NT2/D1 (cell line): ENCODE data around the gene PNISR.
"Not testable (repeated sequence)": the region's sequence is repeated elsewhere in the genome, so short reads cannot be mapped to it uniquely, and the experiment has no call there.

Source experiments
- DNase-seq: peaks from one replicate; pipeline ENCODE4 v3.0.0-alpha.2; 2011; ENCODE audit warnings: low read depth, low spot score
- H3K27me3 ChIP-seq: 2 replicates; pipeline ENCODE4 v1.6.0; 2011; ENCODE audit warnings: mild to moderate bottlenecking; ENCODE audit not compliant: insufficient read length, insufficient read depth
- H3K36me3 ChIP-seq: 2 replicates; pipeline ENCODE4 v1.6.1; 2011; ENCODE audit warnings: mild to moderate bottlenecking, low read length, mixed read lengths; ENCODE audit not compliant: insufficient read depth, insufficient read length
- H3K4me1 ChIP-seq: 2 replicates; pipeline ENCODE4 v1.5.1; 2011; ENCODE audit not compliant: insufficient read depth, insufficient read length
- H3K4me3 ChIP-seq: 2 replicates; pipeline ENCODE4 v1.5.1; 2011; ENCODE audit warnings: low read depth; ENCODE audit not compliant: insufficient read length
- H3K9ac ChIP-seq: 2 replicates; pipeline ENCODE4 v1.6.0; 2011; ENCODE audit warnings: low read depth; ENCODE audit not compliant: insufficient read length
- H3K9me3 ChIP-seq: 2 replicates; pipeline ENCODE4 v1.5.1; 2011; ENCODE audit warnings: mild to moderate bottlenecking, low read length; ENCODE audit not compliant: insufficient read depth
- SUZ12 ChIP-seq: IDR thresholded peaks from 2 replicates; pipeline ENCODE4 v1.6.1; 2011; ENCODE audit not compliant: insufficient read length, insufficient read depth; ENCODE audit errors: extremely low read depth
- YY1 ChIP-seq: IDR thresholded peaks from 2 replicates; pipeline ENCODE4 v1.6.1; 2011; ENCODE audit not compliant: insufficient read length, insufficient read depth
- ZNF274 ChIP-seq: IDR thresholded peaks from 2 replicates; pipeline ENCODE4 v1.6.1; 2011; ENCODE audit warnings: mild to moderate bottlenecking, low read depth, low read length

PNISR gene, protein sequence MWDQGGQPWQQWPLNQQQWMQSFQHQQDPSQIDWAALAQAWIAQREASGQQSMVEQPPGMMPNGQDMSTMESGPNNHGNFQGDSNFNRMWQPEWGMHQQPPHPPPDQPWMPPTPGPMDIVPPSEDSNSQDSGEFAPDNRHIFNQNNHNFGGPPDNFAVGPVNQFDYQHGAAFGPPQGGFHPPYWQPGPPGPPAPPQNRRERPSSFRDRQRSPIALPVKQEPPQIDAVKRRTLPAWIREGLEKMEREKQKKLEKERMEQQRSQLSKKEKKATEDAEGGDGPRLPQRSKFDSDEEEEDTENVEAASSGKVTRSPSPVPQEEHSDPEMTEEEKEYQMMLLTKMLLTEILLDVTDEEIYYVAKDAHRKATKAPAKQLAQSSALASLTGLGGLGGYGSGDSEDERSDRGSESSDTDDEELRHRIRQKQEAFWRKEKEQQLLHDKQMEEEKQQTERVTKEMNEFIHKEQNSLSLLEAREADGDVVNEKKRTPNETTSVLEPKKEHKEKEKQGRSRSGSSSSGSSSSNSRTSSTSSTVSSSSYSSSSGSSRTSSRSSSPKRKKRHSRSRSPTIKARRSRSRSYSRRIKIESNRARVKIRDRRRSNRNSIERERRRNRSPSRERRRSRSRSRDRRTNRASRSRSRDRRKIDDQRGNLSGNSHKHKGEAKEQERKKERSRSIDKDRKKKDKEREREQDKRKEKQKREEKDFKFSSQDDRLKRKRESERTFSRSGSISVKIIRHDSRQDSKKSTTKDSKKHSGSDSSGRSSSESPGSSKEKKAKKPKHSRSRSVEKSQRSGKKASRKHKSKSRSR

GRCh38 chr6:99424761-99425646 is at the start of gene PNISR:
Gene PNISR, minus strand, starts transcription at chr6:99425308. Its CDS starts 10,649 bp downstream, at chr6:99414659.
- DNase-seq: peak; percentile 89
- Histone ChIP-seq H3K9me3 (no peaks in the 10 kb centered on the region), H3K4me1 (no peaks in the 10 kb centered on the region), H3K9ac (peak within 1 kb of the TSS; percentile 99), H3K36me3 (peaks cover 25% of the 10 kb centered on the region), H3K4me3 (peak within 1 kb of the TSS; percentile 99), H3K27me3 (no peaks in the 10 kb centered on the region)
- TF ChIP-seq YY1 (peak; percentile 96), ZNF274 (no peak)

DNA sequence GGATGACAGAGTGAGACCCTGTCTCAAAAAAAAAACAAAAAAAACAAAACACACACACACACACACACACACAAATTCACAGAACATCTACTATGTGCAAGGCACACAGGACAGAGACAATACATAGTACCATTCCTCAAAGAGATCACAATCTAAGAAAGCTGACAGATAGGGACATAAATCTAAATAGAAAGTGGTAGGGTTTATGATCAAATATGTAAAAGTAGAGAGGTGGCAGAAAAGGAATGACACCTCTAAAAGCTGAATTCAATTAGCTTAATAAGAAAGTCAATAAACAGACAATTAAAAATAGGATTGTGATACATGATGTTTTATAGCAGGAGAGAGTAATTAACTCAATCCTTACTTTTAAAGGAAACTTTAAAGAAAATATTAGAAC is 48.6 kb upstream of the PNISR start:
- H3K9me3 ChIP-seq: no peaks in the 10 kb centered on the region
- no peak overlapping the region for H3K4me3 ChIP-seq
- no peak overlapping the region for H3K9ac ChIP-seq
- TF ChIP-seq ZNF274 (no peak), YY1 (no peak), SUZ12 (no peak)
- H3K27me3 ChIP-seq: no peaks in the 10 kb centered on the region
- H3K4me1 ChIP-seq: no peaks in the 10 kb centered on the region
- DNase-seq: no peak
- peaks cover 13% of the 10 kb centered on the region for H3K36me3 ChIP-seq

DNA sequence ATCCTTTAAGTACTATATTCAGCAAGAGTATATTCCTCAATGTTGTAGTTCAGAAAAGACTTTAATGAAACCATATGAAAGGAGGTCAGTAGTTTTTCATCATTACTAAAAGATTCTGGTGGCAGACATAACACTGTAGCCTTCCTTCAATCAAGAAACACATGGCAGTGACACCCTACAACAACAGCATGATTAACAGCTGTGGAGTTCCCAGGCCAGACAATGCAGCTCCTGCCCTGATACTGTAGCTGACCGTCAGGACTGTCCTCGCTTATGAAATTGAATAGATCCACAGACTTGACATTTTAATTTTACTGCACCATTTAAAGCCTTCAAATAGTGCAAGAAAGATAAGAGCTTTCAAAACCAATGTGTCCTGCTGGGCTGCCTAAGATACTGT is 46.5 kb upstream of the PNISR start:
- peaks cover 10% of the 10 kb centered on the region for H3K36me3 ChIP-seq
- H3K4me3 ChIP-seq: no peak overlapping the region
- H3K9ac ChIP-seq: no peak overlapping the region
- no peaks in the 10 kb centered on the region for H3K9me3 ChIP-seq
- no peaks in the 10 kb centered on the region for H3K4me1 ChIP-seq
- TF ChIP-seq YY1 (no peak), SUZ12 (no peak), ZNF274 (no peak)
- DNase-seq: no peak
- no peaks in the 10 kb centered on the region for H3K27me3 ChIP-seq

DNA sequence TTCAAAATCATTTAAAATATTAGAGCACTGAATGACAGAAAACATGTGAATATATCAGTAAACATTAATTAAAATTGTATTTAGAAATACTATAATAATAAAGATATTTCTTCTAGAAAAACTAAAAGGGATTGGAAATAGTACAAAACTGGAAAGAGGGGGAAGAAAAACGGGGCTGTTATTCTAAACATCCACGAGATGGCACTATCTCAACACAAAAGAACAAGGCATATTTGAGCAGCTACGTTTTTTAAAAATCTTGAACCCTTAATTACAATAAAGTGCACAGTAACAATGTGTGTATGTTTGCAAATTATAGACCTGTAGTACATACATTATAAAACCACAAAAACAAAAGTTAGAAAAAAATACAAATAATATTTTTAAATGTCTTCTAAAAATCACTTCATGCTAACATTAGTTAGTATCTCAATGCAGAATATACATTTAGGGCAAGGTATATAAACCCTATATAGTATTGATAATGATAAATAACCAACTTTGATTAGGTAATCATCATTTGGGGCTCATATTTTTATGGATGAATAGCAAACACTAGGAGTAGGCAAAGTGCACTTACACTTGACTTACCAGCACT is 42.5 kb upstream of the PNISR start:
- H3K4me3 ChIP-seq: no peak overlapping the region
- H3K9ac ChIP-seq: no peak overlapping the region
- no peaks in the 10 kb centered on the region for H3K4me1 ChIP-seq
- TF ChIP-seq YY1 (no peak), SUZ12 (no peak), ZNF274 (no peak)
- H3K36me3 ChIP-seq: peaks cover 2% of the 10 kb centered on the region
- no peaks in the 10 kb centered on the region for H3K27me3 ChIP-seq
- no peaks in the 10 kb centered on the region for H3K9me3 ChIP-seq
- DNase-seq: no peak

DNA sequence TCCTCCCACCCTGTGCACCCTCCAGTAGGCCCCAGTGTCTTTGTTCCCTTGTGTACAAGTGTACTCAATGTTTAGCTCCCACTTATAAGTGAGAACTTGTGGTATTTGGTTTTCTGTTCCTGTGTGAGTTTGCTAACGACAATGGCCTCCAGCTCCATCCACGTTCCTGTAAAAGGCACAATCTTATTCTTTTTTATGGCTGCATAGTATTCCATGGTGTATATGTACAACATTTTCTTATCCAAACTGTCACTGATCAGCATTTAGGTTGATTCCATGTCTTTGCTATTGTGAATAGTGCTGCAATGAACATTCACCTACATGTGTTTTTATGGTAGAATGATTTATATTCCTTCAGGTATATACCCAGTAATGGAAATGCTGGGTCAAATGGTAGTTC is 34.0 kb upstream of the PNISR start:
- not testable (repeated sequence) for DNase-seq, H3K9ac ChIP-seq, H3K4me1 ChIP-seq, H3K4me3 ChIP-seq, H3K9me3 ChIP-seq, H3K27me3 ChIP-seq
- H3K36me3 ChIP-seq: peaks cover 13% of the 10 kb centered on the region

- no peak overlapping the region for H3K9ac ChIP-seq
- TF ChIP-seq YY1 (no peak), ZNF274 (no peak), SUZ12 (no peak)
- peak; percentile 11 for DNase-seq
- no peaks in the 10 kb centered on the region for H3K9me3 ChIP-seq
- no peaks in the 10 kb centered on the region for H3K27me3 ChIP-seq
- no peak overlapping the region for H3K4me3 ChIP-seq
- peaks cover 12% of the 10 kb centered on the region for H3K36me3 ChIP-seq
- no peaks in the 10 kb centered on the region for H3K4me1 ChIP-seq
Measured at GRCh38 chr6:99458319-99458718, 33.2 kb upstream of the PNISR start.
